GM18873 (cell line): Measurements from ENCODE around the gene GRM7.
"Not testable (repeated sequence)": the region's sequence is repeated elsewhere in the genome, so short reads cannot be mapped to it uniquely, and the experiment has no call there.

Experiments used
- ATAC-seq: cut with Tn5 transposase; IDR thresholded peaks from one replicate; pipeline ENCODE4 v1.9.1; 2021; ENCODE audit warnings: mild to moderate bottlenecking, moderate library complexity, moderate number of reproducible peaks; ENCODE audit not compliant: unreplicated experiment, low FRiP score

Gene GRM7

GRCh38 chr3:6860954-6861624 lies at the start of gene GRM7:
TSS of gene GRM7 (plus strand) at chr3:6861115.
- no peak for ATAC-seq

- no peak for ATAC-seq
These were observed 39.5 kb upstream of the GRM7 start for GRCh38 chr3:6821411-6821810.

- no peak for ATAC-seq
These were observed 35.4 kb upstream of the GRM7 start for GRCh38 chr3:6825524-6825923.

GRCh38 chr3:6827453-6827852 lies 33.5 kb upstream of the GRM7 start:
- no peak for ATAC-seq

- ATAC-seq = no peak
These were observed 16.2 kb upstream of the GRM7 start for GRCh38 chr3:6844723-6845122.

GRCh38 chr3:6854184-6854583 lies 6.7 kb upstream of the GRM7 start:
- ATAC-seq = no peak

- no peak for ATAC-seq
These were observed 3.4 kb upstream of the GRM7 start for GRCh38 chr3:6857510-6857909.

- ATAC-seq = no peak
These were observed 564 bp upstream of the GRM7 start for GRCh38 chr3:6860149-6860953.

- no peak for ATAC-seq
These were observed 698 bp downstream of the GRM7 start for GRCh38 chr3:6861625-6862000.

- no peak for ATAC-seq
These were observed 1.3 kb downstream of the GRM7 start for GRCh38 chr3:6862041-6862879.

GRCh38 chr3:6862880-6863195 lies 1.9 kb downstream of the GRM7 start:
- no peak for ATAC-seq

GRCh38 chr3:6867269-6867668 lies 6.4 kb downstream of the GRM7 start:
- ATAC-seq = no peak

- ATAC-seq = no peak
These were observed 17.8 kb downstream of the GRM7 start for GRCh38 chr3:6878731-6879130.

- ATAC-seq = no peak
These were observed 51.3 kb downstream of the GRM7 start for GRCh38 chr3:6912240-6912639.

GRCh38 chr3:6915898-6916297 lies 55.0 kb downstream of the GRM7 start:
- ATAC-seq = no peak

- ATAC-seq = no peak
These were observed 60.2 kb downstream of the GRM7 start for GRCh38 chr3:6921066-6921465.

- ATAC-seq = no peak
These were observed 61.0 kb downstream of the GRM7 start for GRCh38 chr3:6921876-6922275.

- no peak for ATAC-seq
These were observed 67.1 kb downstream of the GRM7 start for GRCh38 chr3:6928064-6928463.

- no peak for ATAC-seq
These were observed 69.0 kb downstream of the GRM7 start for GRCh38 chr3:6929918-6930317.

GRCh38 chr3:6935418-6935817 lies 74.5 kb downstream of the GRM7 start:
- not testable (repeated sequence) for ATAC-seq

GRCh38 chr3:6935970-6936369 lies 75.1 kb downstream of the GRM7 start:
- ATAC-seq = no peak
